Hepatocyte (in vitro differentiated cells): ENCODE results near the gene CNTN4.

ENCODE experiments used
- EZH2 ChIP-seq: fragments of 200-600 bp; sonication (generic); IDR thresholded peaks from 2 replicates; pipeline ENCODE4 v1.6.1; 2016; ENCODE audit warnings: antibody characterized with exemption, mild to moderate bottlenecking, borderline replicate concordance
- EZH2phosphoT487 ChIP-seq: fragments of 200-600 bp; sonication (generic); IDR thresholded peaks from one replicate; pipeline ENCODE4 v1.6.1; 2018; ENCODE audit warnings: antibody characterized with exemption, mild to moderate bottlenecking, low read depth, moderate library complexity; ENCODE audit not compliant: unreplicated experiment, severe bottlenecking
- TF ChIP-seq, protein P1 (sequence below): fragments of 200-600 bp; sonication (generic); IDR thresholded peaks from 2 replicates; pipeline ENCODE4 v1.5.1; 2016; ENCODE audit warnings: antibody characterized with exemption, mild to moderate bottlenecking; ENCODE audit not compliant: poor library complexity

- TF ChIP-seq, protein P1, sequence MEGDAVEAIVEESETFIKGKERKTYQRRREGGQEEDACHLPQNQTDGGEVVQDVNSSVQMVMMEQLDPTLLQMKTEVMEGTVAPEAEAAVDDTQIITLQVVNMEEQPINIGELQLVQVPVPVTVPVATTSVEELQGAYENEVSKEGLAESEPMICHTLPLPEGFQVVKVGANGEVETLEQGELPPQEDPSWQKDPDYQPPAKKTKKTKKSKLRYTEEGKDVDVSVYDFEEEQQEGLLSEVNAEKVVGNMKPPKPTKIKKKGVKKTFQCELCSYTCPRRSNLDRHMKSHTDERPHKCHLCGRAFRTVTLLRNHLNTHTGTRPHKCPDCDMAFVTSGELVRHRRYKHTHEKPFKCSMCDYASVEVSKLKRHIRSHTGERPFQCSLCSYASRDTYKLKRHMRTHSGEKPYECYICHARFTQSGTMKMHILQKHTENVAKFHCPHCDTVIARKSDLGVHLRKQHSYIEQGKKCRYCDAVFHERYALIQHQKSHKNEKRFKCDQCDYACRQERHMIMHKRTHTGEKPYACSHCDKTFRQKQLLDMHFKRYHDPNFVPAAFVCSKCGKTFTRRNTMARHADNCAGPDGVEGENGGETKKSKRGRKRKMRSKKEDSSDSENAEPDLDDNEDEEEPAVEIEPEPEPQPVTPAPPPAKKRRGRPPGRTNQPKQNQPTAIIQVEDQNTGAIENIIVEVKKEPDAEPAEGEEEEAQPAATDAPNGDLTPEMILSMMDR: no peak
- no peak for TF ChIP-seq EZH2phosphoT487
- TF ChIP-seq EZH2: no peak
These were observed 676.0 kb downstream of the CNTN4 start for GRCh38 chr3:2774481-2775249.
